SK-N-SH treated with all-trans-retinoic acid at 6 μM for 48 hours (cell line): Measurements from ENCODE around the gene GNA12.
"Not testable (repeated sequence)": the region's sequence is repeated elsewhere in the genome, so short reads cannot be mapped to it uniquely, and the experiment has no call there.

Source experiments
- ATAC-seq: fragments of 200-7000 bp; cut with Tn5 transposase; 3 replicates; pipeline ENCODE4 v1.9.1; 2020; ENCODE audit warnings: mild to moderate bottlenecking, moderate library complexity
- ARNTL ChIP-seq: fragments of 450-650 bp; formaldehyde crosslinking; IDR thresholded peaks from 2 replicates; pipeline ENCODE4 v1.5.0; 2020; ENCODE audit warnings: low read depth, mild to moderate bottlenecking, moderate library complexity, borderline replicate concordance
- BACH2 ChIP-seq: fragments of 250-450 bp; sonication (Bioruptor Pico); IDR thresholded peaks from 2 replicates; pipeline ENCODE4 v1.9.0; 2021; ENCODE audit warnings: mild to moderate bottlenecking, borderline replicate concordance
- CREB5 ChIP-seq: fragments of 250-450 bp; sonication (Bioruptor Pico); IDR thresholded peaks from 2 replicates; pipeline ENCODE4 v1.5.1; 2020; ENCODE audit warnings: low read depth, mild to moderate bottlenecking, moderate library complexity
- CSDC2 ChIP-seq: fragments of 250-450 bp; sonication (Bioruptor Pico); IDR thresholded peaks from 2 replicates; pipeline ENCODE4 v1.5.0; 2020; ENCODE audit warnings: mild to moderate bottlenecking, moderate library complexity
- ISL1 ChIP-seq: fragments of 250-450 bp; sonication (Bioruptor Pico); IDR thresholded peaks from 2 replicates; pipeline ENCODE4 v2.1.2; 2022; ENCODE audit warnings: mild to moderate bottlenecking, moderate library complexity
- POU6F1 ChIP-seq: fragments of 250-450 bp; sonication (Bioruptor Pico); IDR thresholded peaks from 2 replicates; pipeline ENCODE4 v1.8.0; 2021; ENCODE audit warnings: low read depth, mild to moderate bottlenecking, moderate library complexity, borderline replicate concordance
- ZC3H10 ChIP-seq: fragments of 250-450 bp; sonication (Bioruptor Pico); IDR thresholded peaks from 2 replicates; pipeline ENCODE4 v1.5.1; 2021; ENCODE audit warnings: mild to moderate bottlenecking, moderate library complexity
- ZNF70 ChIP-seq: fragments of 450-650 bp; formaldehyde crosslinking; IDR thresholded peaks from 2 replicates; pipeline ENCODE4 v1.5.0; 2020; ENCODE audit warnings: mild to moderate bottlenecking, moderate library complexity
- TF ChIP-seq, protein P1 (sequence below): fragments of 250-450 bp; sonication (Bioruptor Pico); IDR thresholded peaks from 2 replicates; pipeline ENCODE4 v1.5.0; 2020; ENCODE audit warnings: mild to moderate bottlenecking, moderate library complexity
- TF ChIP-seq, protein P2 (sequence below): fragments of 250-450 bp; sonication (Bioruptor Pico); IDR thresholded peaks from 2 replicates; pipeline ENCODE4 v1.5.1; 2021; ENCODE audit warnings: mild to moderate bottlenecking, moderate library complexity

Gene GNA12

DNA sequence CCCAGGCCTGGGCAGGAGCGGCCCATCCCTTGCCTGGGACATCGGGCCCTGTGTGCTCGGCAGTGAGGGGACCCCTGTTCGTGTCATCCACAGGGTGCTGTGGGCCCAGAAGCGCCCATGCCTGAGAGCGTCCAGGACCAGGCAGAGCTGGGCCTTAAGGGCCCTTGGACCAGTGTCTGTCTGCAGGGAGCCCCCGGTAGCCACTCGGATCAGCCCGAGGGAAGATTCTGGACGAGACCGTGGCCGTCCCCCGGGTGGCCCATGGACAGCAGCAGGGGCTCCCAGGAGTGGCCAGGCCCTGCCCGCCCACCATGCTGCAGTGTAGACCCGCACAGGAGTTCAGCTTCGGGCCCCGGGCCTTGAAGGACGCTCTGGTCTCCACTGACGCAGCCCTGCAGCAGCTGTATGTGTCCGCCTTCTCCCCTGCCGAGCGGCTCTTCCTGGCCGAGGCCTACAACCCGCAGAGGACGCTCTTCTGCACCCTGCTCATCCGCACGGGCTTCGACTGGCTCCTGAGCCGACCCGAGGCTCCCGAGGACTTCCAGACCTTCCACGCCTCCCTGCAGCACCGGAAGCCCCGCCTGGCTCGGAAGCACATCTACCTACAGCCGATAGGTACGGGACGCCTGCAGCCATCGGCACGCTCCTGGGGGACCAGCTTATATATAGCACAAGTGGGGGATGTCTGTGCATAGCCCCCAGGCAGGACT lies 143.8 kb downstream of the GNA12 start:
- TF ChIP-seq BACH2 (CRISPR knock-in tag) (no peak), POU6F1 (CRISPR knock-in tag) (no peak)
- TF ChIP-seq, all 23 proteins: peak for 0
- ATAC-seq = no peak

DNA sequence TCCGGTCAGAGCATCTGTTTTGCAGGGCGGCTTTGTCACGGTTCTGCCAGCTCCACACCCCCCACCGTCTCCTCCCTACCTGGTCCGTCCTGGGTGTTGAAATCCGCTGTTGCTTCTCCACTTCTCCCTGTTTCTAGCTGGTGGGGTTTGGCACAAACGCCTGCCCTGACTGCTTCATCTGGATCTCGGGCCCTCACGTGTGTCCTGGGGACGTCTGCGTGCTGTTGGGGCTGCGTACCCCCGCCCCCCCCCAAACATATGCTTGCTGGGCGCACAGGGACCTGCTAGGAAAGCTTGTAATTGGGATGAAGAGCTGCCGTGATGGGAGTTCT lies 144.9 kb downstream of the GNA12 start:
- ATAC-seq = no peak
- no peak for TF ChIP-seq ISL1
- TF ChIP-seq ZNF70 (CRISPR knock-in tag) = no peak
- no peak for TF ChIP-seq CSDC2
- no peak for TF ChIP-seq ARNTL

DNA sequence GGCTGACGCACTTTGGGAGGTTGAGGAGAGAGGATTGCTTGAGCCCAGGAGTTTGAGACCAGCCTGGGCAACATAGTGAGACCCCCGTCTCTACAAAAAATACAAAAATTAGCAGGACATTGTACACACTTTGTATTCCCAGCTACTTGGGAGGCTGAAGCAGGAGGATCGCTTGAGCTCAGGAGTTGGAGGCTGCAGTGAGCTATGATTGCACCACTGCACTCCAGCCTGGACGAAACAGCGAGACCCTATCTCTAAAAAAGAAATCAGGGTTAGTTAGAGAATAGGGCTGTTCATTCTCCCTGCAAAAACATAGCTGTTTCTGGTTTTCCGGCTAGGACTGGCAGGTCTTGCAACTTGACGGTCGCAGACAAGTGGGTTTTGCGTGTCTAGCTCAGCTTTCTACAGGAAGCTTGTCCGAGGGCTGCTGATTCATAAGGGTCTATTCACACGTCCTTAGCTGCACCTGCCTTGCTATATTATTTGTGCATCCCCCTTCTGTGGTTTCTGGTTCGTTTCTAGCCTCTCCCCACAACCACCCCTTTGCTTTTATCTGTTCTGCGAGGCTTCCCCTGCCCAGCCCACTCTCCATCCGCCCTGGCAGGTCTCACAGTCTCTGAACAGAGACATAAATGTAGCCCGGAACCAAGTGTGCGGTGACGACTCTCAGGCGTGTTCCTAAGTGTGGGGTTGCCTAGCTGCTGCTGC lies 145.4 kb downstream of the GNA12 start:
- ATAC-seq = no peak
- TF ChIP-seq, protein P1, sequence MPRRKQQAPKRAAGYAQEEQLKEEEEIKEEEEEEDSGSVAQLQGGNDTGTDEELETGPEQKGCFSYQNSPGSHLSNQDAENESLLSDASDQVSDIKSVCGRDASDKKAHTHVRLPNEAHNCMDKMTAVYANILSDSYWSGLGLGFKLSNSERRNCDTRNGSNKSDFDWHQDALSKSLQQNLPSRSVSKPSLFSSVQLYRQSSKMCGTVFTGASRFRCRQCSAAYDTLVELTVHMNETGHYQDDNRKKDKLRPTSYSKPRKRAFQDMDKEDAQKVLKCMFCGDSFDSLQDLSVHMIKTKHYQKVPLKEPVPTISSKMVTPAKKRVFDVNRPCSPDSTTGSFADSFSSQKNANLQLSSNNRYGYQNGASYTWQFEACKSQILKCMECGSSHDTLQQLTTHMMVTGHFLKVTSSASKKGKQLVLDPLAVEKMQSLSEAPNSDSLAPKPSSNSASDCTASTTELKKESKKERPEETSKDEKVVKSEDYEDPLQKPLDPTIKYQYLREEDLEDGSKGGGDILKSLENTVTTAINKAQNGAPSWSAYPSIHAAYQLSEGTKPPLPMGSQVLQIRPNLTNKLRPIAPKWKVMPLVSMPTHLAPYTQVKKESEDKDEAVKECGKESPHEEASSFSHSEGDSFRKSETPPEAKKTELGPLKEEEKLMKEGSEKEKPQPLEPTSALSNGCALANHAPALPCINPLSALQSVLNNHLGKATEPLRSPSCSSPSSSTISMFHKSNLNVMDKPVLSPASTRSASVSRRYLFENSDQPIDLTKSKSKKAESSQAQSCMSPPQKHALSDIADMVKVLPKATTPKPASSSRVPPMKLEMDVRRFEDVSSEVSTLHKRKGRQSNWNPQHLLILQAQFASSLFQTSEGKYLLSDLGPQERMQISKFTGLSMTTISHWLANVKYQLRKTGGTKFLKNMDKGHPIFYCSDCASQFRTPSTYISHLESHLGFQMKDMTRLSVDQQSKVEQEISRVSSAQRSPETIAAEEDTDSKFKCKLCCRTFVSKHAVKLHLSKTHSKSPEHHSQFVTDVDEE (CRISPR knock-in tag) = no peak
- TF ChIP-seq CSDC2 = no peak
- TF ChIP-seq POU6F1 (CRISPR knock-in tag) = no peak
- TF ChIP-seq, protein P2, sequence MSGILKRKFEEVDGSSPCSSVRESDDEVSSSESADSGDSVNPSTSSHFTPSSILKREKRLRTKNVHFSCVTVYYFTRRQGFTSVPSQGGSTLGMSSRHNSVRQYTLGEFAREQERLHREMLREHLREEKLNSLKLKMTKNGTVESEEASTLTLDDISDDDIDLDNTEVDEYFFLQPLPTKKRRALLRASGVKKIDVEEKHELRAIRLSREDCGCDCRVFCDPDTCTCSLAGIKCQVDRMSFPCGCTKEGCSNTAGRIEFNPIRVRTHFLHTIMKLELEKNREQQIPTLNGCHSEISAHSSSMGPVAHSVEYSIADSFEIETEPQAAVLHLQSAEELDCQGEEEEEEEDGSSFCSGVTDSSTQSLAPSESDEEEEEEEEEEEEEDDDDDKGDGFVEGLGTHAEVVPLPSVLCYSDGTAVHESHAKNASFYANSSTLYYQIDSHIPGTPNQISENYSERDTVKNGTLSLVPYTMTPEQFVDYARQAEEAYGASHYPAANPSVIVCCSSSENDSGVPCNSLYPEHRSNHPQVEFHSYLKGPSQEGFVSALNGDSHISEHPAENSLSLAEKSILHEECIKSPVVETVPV (CRISPR knock-in tag) = no peak

DNA sequence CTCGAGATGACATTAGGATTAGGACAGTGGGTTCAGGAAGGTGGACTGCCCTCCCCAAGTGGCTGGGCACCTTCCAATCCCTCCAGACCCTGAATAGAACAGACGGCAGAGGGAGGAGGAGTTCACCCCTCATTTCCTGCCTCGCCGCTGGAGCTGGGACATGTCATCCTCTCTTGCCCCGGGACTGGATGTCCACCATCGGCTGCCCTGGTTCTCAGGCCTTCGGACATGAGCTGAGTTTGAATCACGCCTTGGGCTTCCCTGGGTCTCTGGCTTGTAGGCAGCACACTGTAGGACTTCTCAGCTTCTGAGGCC lies 150.0 kb downstream of the GNA12 start:
- not testable (repeated sequence) for ATAC-seq

- not testable (repeated sequence) for ATAC-seq
These were observed 150.5 kb downstream of the GNA12 start for GRCh38 chr7:2693420-2694121.

GRCh38 chr7:2692543-2692942 lies 151.6 kb downstream of the GNA12 start:
- ATAC-seq = no peak
- no peak for TF ChIP-seq CREB5 (CRISPR knock-in tag)
- no peak for TF ChIP-seq ZC3H10
- TF ChIP-seq ARNTL = no peak
- no peak for TF ChIP-seq BACH2 (CRISPR knock-in tag)
- TF ChIP-seq, all 23 proteins: peak for 0

DNA sequence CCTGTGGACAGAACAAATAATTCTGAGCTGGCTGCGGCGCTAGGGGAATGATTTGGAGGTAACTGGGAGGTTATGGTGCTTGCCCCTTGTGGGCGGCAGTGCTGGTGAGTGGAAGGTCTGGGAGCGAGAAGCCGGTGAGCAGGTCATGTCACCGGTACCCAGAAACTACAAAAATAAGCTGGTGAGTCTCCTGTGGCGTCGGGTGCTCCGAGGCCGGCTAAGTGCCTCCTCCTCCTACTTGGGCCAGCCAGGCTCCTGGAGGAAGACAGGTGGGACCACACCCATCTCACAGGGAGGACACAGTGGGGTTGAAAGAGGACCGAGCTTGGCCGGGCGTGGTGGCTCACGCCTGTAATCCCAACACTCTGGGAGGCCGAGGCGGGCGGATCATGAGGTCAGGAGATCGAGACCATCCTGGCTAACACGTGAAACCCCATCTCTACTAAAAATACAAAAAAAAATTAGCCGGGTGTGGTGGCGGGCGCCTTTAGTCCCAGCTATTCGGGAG lies 152.1 kb downstream of the GNA12 start:
- ATAC-seq = not testable (repeated sequence)
